Measurements from ENCODE around the gene UPK3BL1. TPM values are rescaled to one million over a fixed set of nuclear protein-coding genes. Genes with fewer than 3 reads are reported as not detected.
"Not testable (repeated sequence)": the region's sequence is repeated elsewhere in the genome, so short reads cannot be mapped to it uniquely, and the experiment has no call there.

The UPK3BL1 gene
- total and polyA plus RNA-seq, 7 experiments from 2014 or later = 25.9 to 107 (median 48.9) TPM

DNA sequence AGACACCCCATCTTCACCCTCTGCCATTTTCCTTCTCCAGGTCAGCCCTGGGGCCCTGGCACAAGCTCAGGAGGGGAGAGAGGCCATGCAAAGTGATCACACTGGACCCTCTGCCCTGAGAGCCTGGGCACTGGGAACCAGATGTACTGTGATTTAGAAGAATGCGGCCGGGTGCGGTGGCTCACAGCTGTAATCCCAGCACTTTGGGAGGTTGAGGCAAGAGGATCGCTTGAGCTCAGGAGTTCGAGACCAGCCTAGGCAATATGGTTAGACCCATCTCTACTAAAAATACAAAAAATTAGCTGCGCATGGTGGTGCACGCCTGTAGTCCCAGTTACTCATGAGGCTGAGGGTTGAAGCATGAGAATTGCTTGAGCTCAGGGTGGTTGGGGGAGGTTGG lies 5.2 kb upstream of the UPK3BL1 start:
- H3K9me3 Mint-ChIP-seq = not testable (repeated sequence)

DNA sequence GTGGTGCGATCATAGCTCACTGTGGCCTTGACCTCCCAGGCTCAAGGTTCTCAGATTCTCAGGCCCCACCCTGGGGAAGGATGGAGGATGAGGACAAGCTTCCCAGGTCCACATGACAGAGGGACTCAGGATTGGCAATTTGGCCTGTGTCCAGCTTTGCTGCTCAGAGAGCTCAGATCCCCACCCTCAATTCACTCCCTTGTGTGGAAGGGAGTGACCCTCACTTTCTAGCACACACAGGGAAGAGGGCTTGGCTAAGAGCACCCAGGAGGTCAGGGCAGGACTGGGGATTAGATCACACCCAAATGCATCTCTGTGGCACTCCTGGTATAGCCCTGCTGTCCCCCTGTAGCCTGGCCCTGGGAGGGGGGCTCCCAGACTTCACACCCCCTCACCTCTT lies 813 bp upstream of the UPK3BL1 start:
- H3K4me3 Mint-ChIP-seq; H3K27ac ChIP-seq (ENCODE audit: low read depth, low read length); H3K27ac Mint-ChIP-seq; H3K4me3 ChIP-seq (ENCODE audit: low read length); ATAC-seq; H3K27me3 ChIP-seq (ENCODE audit: control insufficient read depth in 2 of 2, insufficient read depth in 2 of 2, low read length in 2 of 2); H3K36me3 ChIP-seq (ENCODE audit: control insufficient read depth in 2 of 3, insufficient read depth in 3 of 3, low read length in 3 of 3); intact Hi-C loops (cut with micrococcal nuclease); H3K9me3 ChIP-seq (ENCODE audit: control insufficient read depth in 2 of 3, low read length in 3 of 3); H3K4me1 ChIP-seq (ENCODE audit: control insufficient read depth in 2 of 2, insufficient read depth in 2 of 2, low read length in 2 of 2); POLR2A ChIA-PET; H3K4me1 Mint-ChIP-seq; H3K36me3 Mint-ChIP-seq; H3K9me3 Mint-ChIP-seq; DNase-seq; H3K27me3 Mint-ChIP-seq; CTCF ChIA-PET: not testable (repeated sequence)

More for the DNA sequence above, 5.2 kb upstream of the UPK3BL1 start:
- H3K27me3 ChIP-seq (ENCODE audit: control insufficient read depth in 2 of 2, insufficient read depth in 2 of 2, low read length in 2 of 2); intact Hi-C loops (cut with micrococcal nuclease); POLR2A ChIA-PET; CTCF ChIA-PET; H3K4me1 ChIP-seq (ENCODE audit: control insufficient read depth in 2 of 2, insufficient read depth in 2 of 2, low read length in 2 of 2); H3K27me3 Mint-ChIP-seq; H3K36me3 Mint-ChIP-seq; H3K27ac ChIP-seq (ENCODE audit: low read depth, low read length); DNase-seq; H3K4me1 Mint-ChIP-seq; H3K27ac Mint-ChIP-seq; H3K4me3 ChIP-seq (ENCODE audit: low read length); H3K36me3 ChIP-seq (ENCODE audit: control insufficient read depth in 2 of 3, insufficient read depth in 3 of 3, low read length in 3 of 3); ATAC-seq; H3K4me3 Mint-ChIP-seq; H3K9me3 ChIP-seq (ENCODE audit: control insufficient read depth in 2 of 3, low read length in 3 of 3): not testable (repeated sequence)

GRCh38 chr7:102638848-102639247 lies 3.7 kb downstream of the UPK3BL1 start:
- CTCF ChIA-PET; H3K27me3 ChIP-seq (ENCODE audit: control insufficient read depth in 2 of 2, insufficient read depth in 2 of 2, low read length in 2 of 2); intact Hi-C loops (cut with micrococcal nuclease); H3K36me3 ChIP-seq (ENCODE audit: control insufficient read depth in 2 of 3, insufficient read depth in 3 of 3, low read length in 3 of 3); H3K9me3 ChIP-seq (ENCODE audit: control insufficient read depth in 2 of 3, low read length in 3 of 3); POLR2A ChIA-PET; ATAC-seq; H3K4me3 ChIP-seq (ENCODE audit: low read length); H3K27me3 Mint-ChIP-seq; H3K4me1 ChIP-seq (ENCODE audit: control insufficient read depth in 2 of 2, insufficient read depth in 2 of 2, low read length in 2 of 2); H3K27ac ChIP-seq (ENCODE audit: low read depth, low read length); H3K4me3 Mint-ChIP-seq; H3K4me1 Mint-ChIP-seq; H3K27ac Mint-ChIP-seq; H3K9me3 Mint-ChIP-seq; H3K36me3 Mint-ChIP-seq; DNase-seq: not testable (repeated sequence)

DNA sequence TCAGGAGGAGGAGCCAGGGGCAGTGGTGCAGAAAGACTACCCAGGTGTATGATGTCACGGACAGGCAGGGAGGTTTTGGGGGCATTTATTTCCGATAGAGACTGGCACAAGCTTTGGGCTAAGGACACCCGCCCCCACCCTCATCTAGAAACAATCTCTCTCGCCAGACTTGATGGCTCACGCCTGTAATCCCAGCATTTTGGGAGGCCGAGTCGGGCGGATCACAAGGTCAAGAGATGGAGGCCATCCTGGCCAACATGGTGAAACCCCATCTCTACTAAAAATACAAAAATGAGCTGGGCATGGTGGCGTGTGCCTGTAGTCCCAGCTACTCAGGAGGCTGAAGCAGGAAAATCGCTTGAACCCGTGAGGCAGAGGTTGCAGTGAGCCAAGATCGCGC lies 5.6 kb downstream of the UPK3BL1 start:
- H3K4me1 ChIP-seq (ENCODE audit: control insufficient read depth in 2 of 2, insufficient read depth in 2 of 2, low read length in 2 of 2); H3K4me3 Mint-ChIP-seq; ATAC-seq; CTCF ChIA-PET; H3K9me3 ChIP-seq (ENCODE audit: control insufficient read depth in 2 of 3, low read length in 3 of 3); DNase-seq; H3K27me3 ChIP-seq (ENCODE audit: control insufficient read depth in 2 of 2, insufficient read depth in 2 of 2, low read length in 2 of 2); H3K27ac ChIP-seq (ENCODE audit: low read depth, low read length); H3K27ac Mint-ChIP-seq; H3K36me3 ChIP-seq (ENCODE audit: control insufficient read depth in 2 of 3, insufficient read depth in 3 of 3, low read length in 3 of 3); H3K4me1 Mint-ChIP-seq; H3K27me3 Mint-ChIP-seq; H3K4me3 ChIP-seq (ENCODE audit: low read length); H3K9me3 Mint-ChIP-seq; intact Hi-C loops (cut with micrococcal nuclease); POLR2A ChIA-PET; H3K36me3 Mint-ChIP-seq: not testable (repeated sequence)

GRCh38 chr7:102635354-102635753 lies 7.2 kb downstream of the UPK3BL1 start:
- DNase-seq; H3K36me3 ChIP-seq (ENCODE audit: control insufficient read depth in 2 of 3, insufficient read depth in 3 of 3, low read length in 3 of 3); H3K9me3 ChIP-seq (ENCODE audit: control insufficient read depth in 2 of 3, low read length in 3 of 3); H3K4me1 ChIP-seq (ENCODE audit: control insufficient read depth in 2 of 2, insufficient read depth in 2 of 2, low read length in 2 of 2); CTCF ChIA-PET; H3K4me1 Mint-ChIP-seq; H3K4me3 Mint-ChIP-seq; H3K27me3 ChIP-seq (ENCODE audit: control insufficient read depth in 2 of 2, insufficient read depth in 2 of 2, low read length in 2 of 2); H3K27me3 Mint-ChIP-seq; H3K27ac Mint-ChIP-seq; H3K4me3 ChIP-seq (ENCODE audit: low read length); ATAC-seq; H3K36me3 Mint-ChIP-seq; POLR2A ChIA-PET; intact Hi-C loops (cut with micrococcal nuclease); H3K27ac ChIP-seq (ENCODE audit: low read depth, low read length); H3K9me3 Mint-ChIP-seq: not testable (repeated sequence)

DNA sequence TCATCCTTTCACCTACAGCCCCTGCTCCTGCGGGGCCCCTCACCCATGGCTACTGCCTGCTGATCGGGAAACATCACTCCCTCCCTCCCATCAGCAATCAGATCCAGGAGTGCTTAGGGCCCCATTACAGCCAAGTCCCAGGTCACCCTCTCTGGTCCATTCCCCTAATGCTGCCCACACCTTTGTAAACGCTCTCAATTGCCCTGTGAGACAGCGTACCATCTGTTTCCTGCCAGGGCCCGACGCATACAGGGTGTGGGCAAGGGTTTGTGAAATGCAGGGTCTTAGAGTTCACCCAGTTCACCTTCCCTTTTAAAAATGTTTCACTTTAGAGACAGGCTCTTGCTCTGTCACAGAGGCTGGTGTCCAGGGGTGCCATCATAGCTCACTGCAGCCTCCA lies 8.3 kb downstream of the UPK3BL1 start:
- H3K27me3 ChIP-seq (ENCODE audit: control insufficient read depth in 2 of 2, insufficient read depth in 2 of 2, low read length in 2 of 2); H3K9me3 ChIP-seq (ENCODE audit: control insufficient read depth in 2 of 3, low read length in 3 of 3); H3K4me3 ChIP-seq (ENCODE audit: low read length); H3K27ac Mint-ChIP-seq; POLR2A ChIA-PET; H3K27ac ChIP-seq (ENCODE audit: low read depth, low read length); H3K27me3 Mint-ChIP-seq; intact Hi-C loops (cut with micrococcal nuclease); H3K4me1 Mint-ChIP-seq; H3K36me3 ChIP-seq (ENCODE audit: control insufficient read depth in 2 of 3, insufficient read depth in 3 of 3, low read length in 3 of 3); CTCF ChIA-PET; DNase-seq; H3K4me3 Mint-ChIP-seq; H3K9me3 Mint-ChIP-seq; H3K4me1 ChIP-seq (ENCODE audit: control insufficient read depth in 2 of 2, insufficient read depth in 2 of 2, low read length in 2 of 2); H3K36me3 Mint-ChIP-seq: not testable (repeated sequence)
- peak; percentile 25 for ATAC-seq

DNA sequence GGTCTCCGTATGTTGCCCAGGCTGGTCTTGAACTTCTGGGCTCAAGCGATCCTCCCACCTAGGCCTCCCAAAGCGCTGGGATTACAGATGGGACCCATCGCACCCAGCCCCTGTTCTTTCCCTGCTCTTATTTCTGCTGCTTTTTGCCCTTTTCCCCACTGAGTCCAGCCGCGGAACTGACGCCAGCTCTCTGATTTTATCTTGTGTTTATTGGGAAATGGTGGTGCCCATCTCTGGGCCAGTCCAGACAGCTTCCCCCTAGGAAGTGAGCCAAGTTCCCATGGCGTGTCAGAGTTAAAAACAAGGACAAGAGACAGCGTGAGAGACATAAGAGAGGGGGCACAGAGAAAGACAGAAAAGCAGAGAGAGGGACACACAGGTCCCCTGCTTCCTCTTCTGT lies 12.0 kb downstream of the UPK3BL1 start:
- H3K9me3 Mint-ChIP-seq; POLR2A ChIA-PET; CTCF ChIA-PET; H3K27ac ChIP-seq (ENCODE audit: low read depth, low read length); DNase-seq; H3K4me3 ChIP-seq (ENCODE audit: low read length); H3K4me1 ChIP-seq (ENCODE audit: control insufficient read depth in 2 of 2, insufficient read depth in 2 of 2, low read length in 2 of 2); H3K36me3 Mint-ChIP-seq; H3K9me3 ChIP-seq (ENCODE audit: control insufficient read depth in 2 of 3, low read length in 3 of 3); H3K4me3 Mint-ChIP-seq; intact Hi-C loops (cut with micrococcal nuclease); H3K4me1 Mint-ChIP-seq; H3K27me3 Mint-ChIP-seq; H3K27me3 ChIP-seq (ENCODE audit: control insufficient read depth in 2 of 2, insufficient read depth in 2 of 2, low read length in 2 of 2); H3K27ac Mint-ChIP-seq; ATAC-seq; H3K36me3 ChIP-seq (ENCODE audit: control insufficient read depth in 2 of 3, insufficient read depth in 3 of 3, low read length in 3 of 3): not testable (repeated sequence)
